HUES48 (cell line): ENCODE measurements around the gene MED15.

ENCODE experiments used
- H3K27ac ChIP-seq: one replicate; pipeline ENCODE4 v1.7.0; 2013; ENCODE audit warnings: low read depth, low read length, inconsistent platforms
- H3K27me3 ChIP-seq: 2 replicates; pipeline ENCODE4 v1.6.1; 2013; ENCODE audit warnings: mild to moderate bottlenecking, low read length; ENCODE audit not compliant: control insufficient read depth, insufficient read depth
- H3K36me3 ChIP-seq: 2 replicates; pipeline ENCODE4 v1.6.1; 2013; ENCODE audit warnings: low read length; ENCODE audit not compliant: control insufficient read depth, insufficient read depth
- H3K4me1 ChIP-seq: 2 replicates; pipeline ENCODE4 v1.6.1; 2013; ENCODE audit warnings: mild to moderate bottlenecking, low read length; ENCODE audit not compliant: control insufficient read depth, insufficient read depth
- H3K4me3 ChIP-seq: 2 replicates; pipeline ENCODE4 v1.5.1; 2013; ENCODE audit warnings: mild to moderate bottlenecking, low read depth, low read length
- H3K9ac ChIP-seq: 2 replicates; pipeline ENCODE4 v1.6.1; 2013; ENCODE audit warnings: mild to moderate bottlenecking, low read depth, low read length, moderate library complexity
- H3K9me3 ChIP-seq: 2 replicates; pipeline ENCODE4 v1.6.1; 2013; ENCODE audit warnings: low read length; ENCODE audit not compliant: control insufficient read depth, insufficient read depth

The MED15 gene

GRCh38 chr22:20560716-20561115 is 53.3 kb downstream of the MED15 start:
- Histone ChIP-seq H3K27me3 (no peaks in the 10 kb centered on the region), H3K9me3 (no peaks in the 10 kb centered on the region), H3K4me3 (no peak overlapping the region), H3K36me3 (peaks cover 54% of the 10 kb centered on the region), H3K27ac (no peak overlapping the region), H3K4me1 (no peaks in the 10 kb centered on the region), H3K9ac (no peak overlapping the region)

GRCh38 chr22:20561882-20562281 is 54.5 kb downstream of the MED15 start:
- Histone ChIP-seq H3K27ac (no peak overlapping the region), H3K9ac (no peak overlapping the region), H3K27me3 (no peaks in the 10 kb centered on the region), H3K4me3 (no peak overlapping the region), H3K4me1 (no peaks in the 10 kb centered on the region), H3K36me3 (peaks cover 54% of the 10 kb centered on the region), H3K9me3 (no peaks in the 10 kb centered on the region)

- H3K36me3 ChIP-seq, result peaks cover 56% of the 10 kb centered on the region
Observed at GRCh38 chr22:20562607-20563465, 55.4 kb downstream of the MED15 start.

GRCh38 chr22:20563466-20563906 is 56.1 kb downstream of the MED15 start:
- H3K27ac ChIP-seq, result no peak overlapping the region
- no peak overlapping the region for H3K9ac ChIP-seq
- H3K9me3 ChIP-seq, result no peaks in the 10 kb centered on the region
- no peaks in the 10 kb centered on the region for H3K4me1 ChIP-seq
- no peaks in the 10 kb centered on the region for H3K27me3 ChIP-seq
- no peak overlapping the region for H3K4me3 ChIP-seq
- H3K36me3 ChIP-seq, result peaks cover 56% of the 10 kb centered on the region

More at GRCh38 chr22:20562607-20563465, 55.4 kb downstream of the MED15 start:
- H3K27me3 ChIP-seq, result no peaks in the 10 kb centered on the region
- no peak overlapping the region for H3K9ac ChIP-seq
- H3K4me3 ChIP-seq, result no peak overlapping the region
- H3K9me3 ChIP-seq, result no peaks in the 10 kb centered on the region
- no peaks in the 10 kb centered on the region for H3K4me1 ChIP-seq
- H3K27ac ChIP-seq, result no peak overlapping the region

DNA sequence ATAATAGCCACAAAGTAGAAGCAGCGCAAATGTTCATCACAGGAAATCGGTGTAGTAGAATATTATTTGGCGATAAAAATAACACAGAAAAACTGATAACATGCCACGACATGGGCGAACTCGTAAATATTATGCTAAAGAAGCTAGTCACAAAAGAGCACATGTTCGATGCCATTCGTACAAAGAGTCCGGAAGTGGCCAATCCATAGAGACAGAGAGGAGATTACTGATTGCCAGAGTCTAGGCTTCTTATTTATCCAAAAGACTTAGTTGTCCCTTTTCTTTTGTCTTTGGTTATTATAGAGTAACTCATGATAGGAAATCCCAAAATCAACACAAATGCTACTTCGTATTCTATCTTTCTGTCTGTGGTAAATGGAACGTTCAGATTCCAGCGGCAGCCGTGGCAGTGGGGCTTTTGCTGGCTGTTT is 56.5 kb downstream of the MED15 start:
- peaks cover 57% of the 10 kb centered on the region for H3K36me3 ChIP-seq
- H3K9me3 ChIP-seq, result no peaks in the 10 kb centered on the region
- H3K27me3 ChIP-seq, result no peaks in the 10 kb centered on the region
- no peaks in the 10 kb centered on the region for H3K4me1 ChIP-seq
- no peak overlapping the region for H3K4me3 ChIP-seq
- H3K27ac ChIP-seq, result no peak overlapping the region
- no peak overlapping the region for H3K9ac ChIP-seq

DNA sequence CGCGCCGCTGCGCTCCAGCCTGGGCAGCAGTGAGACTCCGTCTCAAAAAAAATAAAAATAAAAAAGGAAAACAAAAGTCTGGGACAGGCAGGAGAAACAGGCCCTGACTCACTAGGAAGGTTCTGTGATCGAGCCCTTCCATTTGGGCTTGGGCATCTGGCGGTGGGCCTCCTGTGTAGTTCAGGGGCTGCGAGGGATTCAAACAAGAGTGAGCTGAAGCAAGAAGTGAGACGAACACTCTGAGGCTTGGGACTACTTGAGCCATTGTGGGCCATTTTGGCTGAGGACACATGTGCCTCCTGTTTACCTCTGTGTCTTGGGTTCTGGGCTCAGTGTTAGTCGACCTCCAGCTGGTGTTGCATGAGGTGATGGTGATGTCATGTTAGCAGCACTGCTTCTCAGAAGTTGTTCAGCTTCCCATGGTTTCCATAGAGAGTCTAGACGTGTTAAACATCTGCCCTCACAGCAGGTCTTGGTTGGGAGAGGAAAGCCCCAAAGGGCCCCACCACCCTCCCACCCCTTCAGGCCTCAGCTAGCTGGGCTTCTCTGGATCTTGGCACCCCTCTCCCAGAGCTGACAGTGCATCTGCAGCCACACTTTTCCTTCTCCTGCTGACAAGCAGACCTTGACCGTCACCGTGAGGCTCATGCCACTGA is 57.8 kb downstream of the MED15 start:
- peaks cover 55% of the 10 kb centered on the region for H3K36me3 ChIP-seq
- no peak overlapping the region for H3K4me3 ChIP-seq
- no peaks in the 10 kb centered on the region for H3K27me3 ChIP-seq
- no peak overlapping the region for H3K9ac ChIP-seq
- no peaks in the 10 kb centered on the region for H3K9me3 ChIP-seq
- H3K27ac ChIP-seq, result no peak overlapping the region
- H3K4me1 ChIP-seq, result no peaks in the 10 kb centered on the region

DNA sequence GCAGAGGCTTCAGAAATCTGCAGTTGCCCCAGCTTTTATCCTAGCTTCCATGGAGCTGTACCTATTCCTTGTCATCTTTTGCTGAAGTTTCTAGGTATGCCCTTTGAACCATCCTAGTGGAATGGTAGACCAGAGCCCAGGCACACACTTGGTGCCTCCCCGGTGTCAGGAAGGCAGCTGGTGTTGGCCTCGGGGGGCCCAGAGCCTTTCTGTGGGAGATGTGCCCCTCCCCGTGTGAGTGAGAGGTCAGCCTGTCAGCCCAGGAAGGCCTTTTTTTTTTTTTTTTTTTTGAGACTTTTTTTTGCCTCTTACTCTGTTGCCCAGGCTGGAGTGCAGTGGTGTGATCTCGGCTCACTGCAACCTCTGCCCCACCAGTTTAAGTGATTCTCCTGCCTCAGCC is 58.4 kb downstream of the MED15 start:
- no peaks in the 10 kb centered on the region for H3K9me3 ChIP-seq
- H3K4me3 ChIP-seq, result no peak overlapping the region
- H3K9ac ChIP-seq, result no peak overlapping the region
- H3K27ac ChIP-seq, result no peak overlapping the region
- peaks cover 56% of the 10 kb centered on the region for H3K36me3 ChIP-seq
- H3K4me1 ChIP-seq, result no peaks in the 10 kb centered on the region
- H3K27me3 ChIP-seq, result no peaks in the 10 kb centered on the region

GRCh38 chr22:20566420-20567260 is 59.2 kb downstream of the MED15 start:
- peaks cover 65% of the 10 kb centered on the region for H3K36me3 ChIP-seq
- H3K4me3 ChIP-seq, result no peak overlapping the region
- H3K9me3 ChIP-seq, result no peaks in the 10 kb centered on the region
- H3K27ac ChIP-seq, result no peak overlapping the region
- H3K4me1 ChIP-seq, result no peaks in the 10 kb centered on the region
- H3K9ac ChIP-seq, result no peak overlapping the region
- no peaks in the 10 kb centered on the region for H3K27me3 ChIP-seq

GRCh38 chr22:20567371-20567847 is 60.0 kb downstream of the MED15 start:
- Histone ChIP-seq H3K27ac (no peak overlapping the region), H3K9me3 (no peaks in the 10 kb centered on the region), H3K4me3 (no peak overlapping the region), H3K27me3 (no peaks in the 10 kb centered on the region), H3K9ac (no peak overlapping the region), H3K4me1 (no peaks in the 10 kb centered on the region), H3K36me3 (peaks cover 70% of the 10 kb centered on the region)

GRCh38 chr22:20567993-20568417 is 60.6 kb downstream of the MED15 start:
- Histone ChIP-seq H3K36me3 (peaks cover 75% of the 10 kb centered on the region), H3K9me3 (no peaks in the 10 kb centered on the region), H3K4me3 (no peak overlapping the region), H3K27me3 (no peaks in the 10 kb centered on the region), H3K27ac (no peak overlapping the region), H3K4me1 (no peaks in the 10 kb centered on the region), H3K9ac (no peak overlapping the region)
